GM12878 (cell line): ENCODE measurements around the gene SPOCK1. TPM values are rescaled to one million over a fixed set of nuclear protein-coding genes. Genes with fewer than 3 reads are reported as not detected.

Experiments used
- ATAC-seq: fragments of 200-7000 bp; cut with Tn5 transposase; 3 replicates; pipeline ENCODE4 v1.9.1; 2020; ENCODE audit warnings: mild to moderate bottlenecking, moderate library complexity
- BruUV-seq: library from RNA; stranded (reverse); fragments of 400-500 nt; replicated peaks from 2 replicates; lab custom pipeline; 2021; lab: Mats Ljungman, UMichigan
- CTCF ChIA-PET: fragments of 300-600 bp; sonication (Branson Sonifier 250); formaldehyde crosslinking; extraction: SDS; loops from one replicate; lab custom pipeline; 2021; ENCODE audit warnings: inconsistent platforms; lab: Yijun Ruan, JAX
- POLR2A ChIA-PET: fragments of 350-600 bp; formaldehyde crosslinking; extraction: SDS; loops from one replicate; lab custom pipeline; 2021; ENCODE audit warnings: inconsistent platforms; lab: Charles Lee
- RAD21 ChIA-PET: fragments of 300-600 bp; sonication (Branson Sonifier 250); formaldehyde crosslinking; loops from one replicate; lab custom pipeline; 2023; ENCODE audit warnings: antibody characterized with exemption; ENCODE audit not compliant: unreplicated experiment; lab: Charles Lee
- SMC1A ChIA-PET: fragments of 300-600 bp; sonication (Branson Sonifier 250); formaldehyde crosslinking; loops from one replicate; lab custom pipeline; 2023; ENCODE audit not compliant: unreplicated experiment, uncharacterized antibody; lab: Charles Lee
- DNase-seq: peaks from one replicate; pipeline ENCODE4 v3.0.0-alpha.2; 2011; ENCODE audit warnings: low read depth, low spot score
- FAIRE-seq: peaks from 3 replicates; lab custom pipeline; 2011; peaks lifted over from hg19 to GRCh38; lab: Jason Lieb, UNC
- H2AFZ ChIP-seq: 2 replicates; pipeline ENCODE4 v1.6.0; 2011; ENCODE audit warnings: low read depth, low read length, control low read depth; ENCODE audit not compliant: control insufficient read depth
- H3K27ac ChIP-seq: 2 replicates; pipeline ENCODE4 v1.5.1; 2011; ENCODE audit warnings: control low read depth; ENCODE audit not compliant: control insufficient read depth, insufficient read depth
- H3K27me3 ChIP-seq, 2 experiments: replicated peaks in 1 of 2; 2 replicates each; pipeline versions ENCODE4 v1.6.0 to v1.6.1; 2011; ENCODE audit warnings: low read length in 1 of 2; ENCODE audit not compliant: control insufficient read depth in 2 of 2, insufficient read depth in 2 of 2
- H3K36me3 ChIP-seq, 2 experiments: 2 replicates each; pipeline ENCODE4 v1.5.1; 2011; ENCODE audit warnings: low read length in 1 of 2; ENCODE audit not compliant: control insufficient read depth in 2 of 2, insufficient read depth in 2 of 2
- H3K4me1 ChIP-seq: 2 replicates; pipeline ENCODE4 v1.6.1; 2011; ENCODE audit warnings: mild to moderate bottlenecking, low read length, moderate library complexity, mixed read lengths; ENCODE audit not compliant: control insufficient read depth, insufficient read depth
- H3K4me2 ChIP-seq: 2 replicates; pipeline ENCODE4 v1.6.0; 2011; ENCODE audit warnings: control low read depth; ENCODE audit not compliant: control insufficient read depth, insufficient read depth
- H3K4me3 ChIP-seq: fragments of 200-600 bp; sonication (generic); 2 replicates; pipeline ENCODE4 v1.5.1; 2016
- H3K79me2 ChIP-seq: 2 replicates; pipeline ENCODE4 v1.6.0; 2011; ENCODE audit warnings: low read length; ENCODE audit not compliant: control insufficient read depth, insufficient read depth
- H3K9ac ChIP-seq: 2 replicates; pipeline ENCODE4 v1.8.0; 2011; ENCODE audit warnings: low read length, control low read depth, mixed read lengths; ENCODE audit not compliant: control insufficient read depth, insufficient read depth
- H3K9me3 ChIP-seq: replicated peaks from 3 replicates; pipeline ENCODE4 v1.5.1; 2011; ENCODE audit warnings: mild to moderate bottlenecking, low read length; ENCODE audit not compliant: control insufficient read depth, insufficient read depth
- H4K20me1 ChIP-seq: 2 replicates; pipeline ENCODE4 v1.6.0; 2011; ENCODE audit not compliant: control insufficient read depth, insufficient read depth
- CREM ChIP-seq: IDR thresholded peaks from 2 replicates; pipeline ENCODE4 v1.6.1; 2014; ENCODE audit warnings: antibody characterized with exemption, low read depth
- ETV6 ChIP-seq, 2 experiments: fragments of 450-650 bp in 1 of 2; IDR thresholded peaks in 1 of 2; conservative IDR thresholded peaks in 1 of 2; 2 replicates each; pipeline ENCODE4 v1.6.1; 2014; ENCODE audit warnings: antibody characterized with exemption in 1 of 2, borderline replicate concordance in 1 of 2, low read depth in 1 of 2, mild to moderate bottlenecking in 1 of 2, moderate library complexity in 1 of 2
- HCFC1 ChIP-seq: fragments of 150-350 bp; IDR thresholded peaks from 2 replicates; pipeline ENCODE4 v1.6.1; 2014; ENCODE audit warnings: low read length
- IKZF2 ChIP-seq, 2 experiments: fragments of 450-650 bp; IDR thresholded peaks; 2 replicates each; pipeline ENCODE4 v1.6.1; 2017; ENCODE audit warnings: mild to moderate bottlenecking in 2 of 2, moderate library complexity in 2 of 2
- MAX ChIP-seq: IDR thresholded peaks from 2 replicates; pipeline ENCODE4 v1.6.1; 2012; ENCODE audit warnings: low read depth, low read length, improper control_type of control experiment
- PAX8 ChIP-seq: fragments of 450-650 bp; IDR thresholded peaks from 2 replicates; pipeline ENCODE4 v1.6.1; 2017; ENCODE audit warnings: mild to moderate bottlenecking, moderate library complexity
- POLR2AphosphoS5 ChIP-seq: IDR thresholded peaks from 2 replicates; pipeline ENCODE4 v1.6.1; 2011; ENCODE audit warnings: mild to moderate bottlenecking, low read length, inconsistent platforms
- YBX1 ChIP-seq: fragments of 450-650 bp; IDR thresholded peaks from 2 replicates; pipeline ENCODE4 v1.6.1; 2016; ENCODE audit warnings: antibody characterized with exemption
- WGBS: methylation state at CpG from one replicate; pipeline ENCODE4 v1.1.6; 2016; ENCODE audit warnings: low lambda C conversion rate; ENCODE audit not compliant: insufficient replicate concordance, insufficient coverage; ENCODE audit errors: missing lambda C conversion rate; 5-methylcytosine and 5-hydroxymethylcytosine counted together
- in situ Hi-C: fragments of 300-500 bp; cut with MboI; formaldehyde crosslinking; loops from 9 replicates; pipeline ENCODE4 v1.14.3; 2018; ENCODE audit warnings: mixed read lengths
- intact Hi-C: fragments of 100-400 bp; cut with micrococcal nuclease; formaldehyde crosslinking; loops from one replicate; pipeline ENCODE4 v1.14.2; 2022; ENCODE audit not compliant: unreplicated experiment
- polyA plus RNA-seq, 11 experiments: library from polyadenylated mRNA; depleted of rRNA in 4 of 11; unstranded in 6 of 11; stranded (reverse) in 5 of 11; fragments of >200 nt; fragmentation: Nextera tagmentation in 4 of 11; fragmentation: Illumina TruSeq in 1 of 11; extraction: Ambion mirVana in 4 of 11; extraction: Trizol in 1 of 11; gene quantifications; 1 replicate in 1 of 11; 2 replicates in 10 of 11; pipeline versions ENCODE4 v1.2.1 to v1.2.3, GENCODE V29; 2011 to 2016; ENCODE audit warnings: inconsistent platforms in 2 of 11, missing spikeins in 2 of 11, low read depth in 1 of 11
- total RNA-seq, 4 experiments: library from RNA; depleted of rRNA in 3 of 4; stranded (reverse); fragments of >200 nt in 3 of 4; fragmentation: Illumina TruSeq in 1 of 4; extraction: Trizol in 1 of 4; gene quantifications; 2 replicates each; pipeline versions ENCODE4 v1.2.1 to v1.2.3, GENCODE V29; 2013 to 2021
- TF ChIP-seq, protein P1 (sequence below): fragments of 450-650 bp; IDR thresholded peaks from 2 replicates; pipeline ENCODE4 v1.6.1; 2017; ENCODE audit warnings: low read depth, mild to moderate bottlenecking, moderate library complexity
- TF ChIP-seq, protein P2 (sequence below), 3 experiments: IDR thresholded peaks in 2 of 3; conservative IDR thresholded peaks in 1 of 3; 2 replicates each; pipeline ENCODE4 v1.5.1; 2011; ENCODE audit warnings: low read depth in 3 of 3, low read length in 3 of 3, mild to moderate bottlenecking in 3 of 3, control low read depth in 2 of 3, moderate library complexity in 2 of 3, inconsistent platforms in 1 of 3, mixed read lengths in 1 of 3; ENCODE audit not compliant: control insufficient read depth in 2 of 3, insufficient read depth in 1 of 3; ENCODE audit errors: extremely low read depth in 1 of 3

The SPOCK1 gene
- total and polyA plus RNA-seq, 10 of the 15 experiments (the other 5 are each of a cell fraction or from before 2014, with no cell fraction given) = 0.06 to 0.68 (median 0.25) TPM; not detected in 3

- no peaks in the 10 kb centered on the region for H3K36me3 ChIP-seq
- no peak overlapping the region for H2AFZ ChIP-seq
- no peaks in the 10 kb centered on the region for H3K4me1 ChIP-seq
- POLR2A ChIA-PET = no interaction called here
- no peaks in the 10 kb centered on the region for H3K9me3 ChIP-seq
- SMC1A ChIA-PET = no interaction called here
- H3K9ac ChIP-seq = no peak overlapping the region
- no peaks in the 10 kb centered on the region; a peak in 1 of 4 replicates for H3K27me3 ChIP-seq
- H3K79me2 ChIP-seq = no peaks in the 10 kb centered on the region
- no peak overlapping the region for H3K4me3 ChIP-seq
- CTCF ChIA-PET = no interaction called here
- 11% methylated on average over 6 of the region's 6 CpGs for WGBS
- in situ Hi-C loops = no loop called here
- no peak for DNase-seq
- FAIRE-seq = no peak
- H4K20me1 ChIP-seq = no peaks in the 10 kb centered on the region
- intact Hi-C loops = no loop called here
- RAD21 ChIA-PET = no interaction called here
- ATAC-seq = no peak
- H3K4me2 ChIP-seq = no peak overlapping the region
- BruUV-seq = no TSS peak
- TF ChIP-seq HCFC1 = no peak
- no peak for TF ChIP-seq MAX
- no peak for TF ChIP-seq YBX1
- no peak for TF ChIP-seq IKZF2 (IDR thresholded peaks at IDR 0.05)
- no peak for TF ChIP-seq ETV6 (conservative IDR thresholded peaks at IDR 0.05 in 1 of 2, IDR thresholded peaks at IDR 0.05 in 1 of 2; ENCODE audit: borderline replicate concordance in 1 of 2, low read depth in 1 of 2)
- no peak for TF ChIP-seq PAX8
- TF ChIP-seq POLR2AphosphoS5 = no peak
- no peak overlapping the region for H3K27ac ChIP-seq
These were observed 500.2 kb downstream of the SPOCK1 start for GRCh38 chr5:136998854-136999357.

DNA sequence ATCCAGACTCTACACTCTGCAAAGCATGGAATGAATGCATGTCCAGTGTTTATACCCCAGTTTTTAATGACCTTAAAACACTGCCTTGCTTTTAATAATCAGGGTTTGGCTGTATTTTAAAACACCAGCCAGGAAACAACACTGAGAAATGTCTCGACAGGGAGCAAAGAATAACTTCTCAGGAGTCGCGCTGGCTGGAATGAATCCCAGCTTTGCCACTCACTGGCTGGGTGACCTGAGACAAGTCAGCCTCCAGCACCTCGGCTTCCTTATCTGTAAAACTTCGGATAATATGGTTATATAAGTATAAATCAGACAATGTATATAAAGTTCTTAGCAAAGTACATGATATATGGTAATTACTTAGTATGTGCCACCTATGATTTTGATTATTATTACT lies 505.0 kb downstream of the SPOCK1 start:
- no peak for FAIRE-seq
- Histone ChIP-seq H3K79me2 (no peaks in the 10 kb centered on the region), H4K20me1 (no peaks in the 10 kb centered on the region), H3K27me3 (no peaks in the 10 kb centered on the region; a peak in 1 of 4 replicates), H3K27ac (no peak overlapping the region), H3K4me1 (no peaks in the 10 kb centered on the region), H3K4me3 (no peak overlapping the region), H2AFZ (no peak overlapping the region), H3K4me2 (no peak overlapping the region)
- intact Hi-C loops = no loop called here
- ChIA-PET RAD21 (no interaction called here), CTCF (no interaction called here), SMC1A (no interaction called here)
- no TSS peak for BruUV-seq
- TF ChIP-seq CREM = no peak
- TF ChIP-seq, protein P1, sequence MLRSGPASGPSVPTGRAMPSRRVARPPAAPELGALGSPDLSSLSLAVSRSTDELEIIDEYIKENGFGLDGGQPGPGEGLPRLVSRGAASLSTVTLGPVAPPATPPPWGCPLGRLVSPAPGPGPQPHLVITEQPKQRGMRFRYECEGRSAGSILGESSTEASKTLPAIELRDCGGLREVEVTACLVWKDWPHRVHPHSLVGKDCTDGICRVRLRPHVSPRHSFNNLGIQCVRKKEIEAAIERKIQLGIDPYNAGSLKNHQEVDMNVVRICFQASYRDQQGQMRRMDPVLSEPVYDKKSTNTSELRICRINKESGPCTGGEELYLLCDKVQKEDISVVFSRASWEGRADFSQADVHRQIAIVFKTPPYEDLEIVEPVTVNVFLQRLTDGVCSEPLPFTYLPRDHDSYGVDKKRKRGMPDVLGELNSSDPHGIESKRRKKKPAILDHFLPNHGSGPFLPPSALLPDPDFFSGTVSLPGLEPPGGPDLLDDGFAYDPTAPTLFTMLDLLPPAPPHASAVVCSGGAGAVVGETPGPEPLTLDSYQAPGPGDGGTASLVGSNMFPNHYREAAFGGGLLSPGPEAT = no peak
- TF ChIP-seq, protein P2, sequence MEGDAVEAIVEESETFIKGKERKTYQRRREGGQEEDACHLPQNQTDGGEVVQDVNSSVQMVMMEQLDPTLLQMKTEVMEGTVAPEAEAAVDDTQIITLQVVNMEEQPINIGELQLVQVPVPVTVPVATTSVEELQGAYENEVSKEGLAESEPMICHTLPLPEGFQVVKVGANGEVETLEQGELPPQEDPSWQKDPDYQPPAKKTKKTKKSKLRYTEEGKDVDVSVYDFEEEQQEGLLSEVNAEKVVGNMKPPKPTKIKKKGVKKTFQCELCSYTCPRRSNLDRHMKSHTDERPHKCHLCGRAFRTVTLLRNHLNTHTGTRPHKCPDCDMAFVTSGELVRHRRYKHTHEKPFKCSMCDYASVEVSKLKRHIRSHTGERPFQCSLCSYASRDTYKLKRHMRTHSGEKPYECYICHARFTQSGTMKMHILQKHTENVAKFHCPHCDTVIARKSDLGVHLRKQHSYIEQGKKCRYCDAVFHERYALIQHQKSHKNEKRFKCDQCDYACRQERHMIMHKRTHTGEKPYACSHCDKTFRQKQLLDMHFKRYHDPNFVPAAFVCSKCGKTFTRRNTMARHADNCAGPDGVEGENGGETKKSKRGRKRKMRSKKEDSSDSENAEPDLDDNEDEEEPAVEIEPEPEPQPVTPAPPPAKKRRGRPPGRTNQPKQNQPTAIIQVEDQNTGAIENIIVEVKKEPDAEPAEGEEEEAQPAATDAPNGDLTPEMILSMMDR (IDR thresholded peaks at IDR 0.05 in 2 of 3, conservative IDR thresholded peaks at IDR 0.05 in 1 of 3; ENCODE audit: control insufficient read depth in 2 of 3, extremely low read depth in 1 of 3, insufficient read depth in 1 of 3, low read depth in 3 of 3, low read length in 3 of 3) = no peak
- TF ChIP-seq, all 136 proteins: peak for 0
- POLR2A ChIA-PET = no interaction called here
- ATAC-seq (no peak), DNase-seq (no peak)
- no peaks in the 10 kb centered on the region for H3K36me3 ChIP-seq
- H3K9me3 ChIP-seq = no peaks in the 10 kb centered on the region
- no peak overlapping the region for H3K9ac ChIP-seq
- in situ Hi-C loops = no loop called here
- 37% methylated on average over 5 of the region's 5 CpGs for WGBS
